HG03280 (cell line): ENCODE measurements around the gene PDGFD.
A peak's percentile ranks its signal among the peaks of the same experiment; 100 is the strongest.
"Not testable (repeated sequence)": the region's sequence is repeated elsewhere in the genome, so short reads cannot be mapped to it uniquely, and the experiment has no call there.

ENCODE experiments used
- ATAC-seq: cut with Tn5 transposase; IDR thresholded peaks from one replicate; pipeline ENCODE4 v1.9.1; 2021; ENCODE audit warnings: mild to moderate bottlenecking, moderate library complexity; ENCODE audit not compliant: unreplicated experiment

PDGFD gene

DNA sequence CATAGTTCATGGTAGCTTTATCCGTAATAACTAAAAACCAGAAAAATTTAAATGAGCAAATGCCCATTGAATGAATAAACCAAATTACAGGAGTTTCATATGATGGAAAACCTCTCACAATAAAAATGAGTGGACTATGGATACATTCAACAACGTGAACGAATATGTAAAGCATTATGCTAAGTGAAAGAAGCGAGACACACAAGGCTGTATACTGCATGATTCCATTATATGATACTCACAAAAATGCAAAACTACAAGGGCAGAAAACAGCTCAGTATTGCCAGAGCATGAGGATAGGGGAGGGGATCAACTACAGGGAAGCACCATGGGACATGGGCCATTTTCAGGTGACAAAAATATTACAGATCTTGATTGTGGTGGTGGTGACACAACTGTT is 105.3 kb downstream of the PDGFD start:
- ATAC-seq = no peak

DNA sequence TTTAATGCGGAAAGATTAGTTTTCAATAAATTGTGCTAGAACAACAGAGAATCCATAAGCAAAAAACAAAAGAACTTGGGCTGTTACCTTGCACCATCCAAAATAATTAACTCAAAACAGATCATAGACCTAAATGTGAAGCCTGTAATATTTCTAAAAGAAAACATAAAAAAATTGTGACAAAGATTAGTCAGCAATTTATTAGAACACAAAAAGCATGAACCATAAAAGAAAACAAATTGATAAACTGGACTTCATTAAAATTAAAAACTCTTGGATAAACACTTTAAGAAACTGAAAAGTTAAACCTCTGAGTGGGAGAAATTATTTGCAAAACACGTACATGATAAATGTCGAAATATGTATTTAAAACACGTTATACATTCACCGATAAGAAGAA is 106.0 kb downstream of the PDGFD start:
- ATAC-seq = no peak

DNA sequence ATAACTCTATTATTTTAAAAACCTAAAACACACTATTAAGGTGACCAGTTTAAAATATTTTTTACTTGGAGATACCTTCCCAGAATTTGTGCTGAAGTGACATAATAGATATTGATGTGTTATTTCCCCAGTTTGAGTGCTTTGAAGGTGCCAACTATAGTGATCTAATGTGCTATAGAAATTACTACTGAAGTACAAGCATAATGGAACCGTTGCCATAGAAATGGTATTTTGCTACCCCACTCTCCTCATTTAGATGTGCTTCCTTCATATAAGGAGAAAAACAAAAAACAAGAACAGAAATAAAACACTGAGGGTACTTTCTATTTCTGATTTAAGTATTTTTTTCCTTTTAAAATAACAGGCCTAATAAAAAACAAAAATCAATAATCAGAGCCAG is 108.4 kb downstream of the PDGFD start:
- ATAC-seq = no peak

DNA sequence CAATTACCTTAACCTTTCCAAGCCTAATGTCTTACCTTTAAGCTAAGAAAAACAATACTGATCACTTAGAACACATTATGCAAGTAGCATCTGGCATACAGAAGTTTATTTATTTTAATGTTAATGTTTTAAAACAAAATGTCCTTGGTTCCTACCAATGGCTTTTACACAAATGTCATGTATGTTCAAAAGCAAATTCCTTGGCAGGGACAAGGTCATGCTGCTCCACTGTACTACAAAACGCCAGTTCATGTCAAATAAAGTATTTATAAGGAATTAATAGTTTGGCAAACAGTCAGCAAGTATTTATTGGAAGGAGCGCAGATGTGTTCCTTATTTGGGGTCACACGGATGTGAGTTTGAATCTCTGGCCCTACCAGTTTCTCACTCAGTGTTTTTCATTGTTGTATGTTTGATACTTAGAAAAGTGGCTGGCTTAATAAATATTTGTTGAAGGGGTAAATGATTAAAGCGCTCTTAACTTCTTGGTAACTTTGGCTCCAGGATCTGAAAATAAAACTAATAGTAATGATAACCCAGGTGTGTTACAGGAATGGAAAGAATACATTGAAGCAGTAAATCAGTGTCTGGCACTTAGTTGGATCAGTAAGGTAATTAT is 108.9 kb downstream of the PDGFD start:
- ATAC-seq = no peak

DNA sequence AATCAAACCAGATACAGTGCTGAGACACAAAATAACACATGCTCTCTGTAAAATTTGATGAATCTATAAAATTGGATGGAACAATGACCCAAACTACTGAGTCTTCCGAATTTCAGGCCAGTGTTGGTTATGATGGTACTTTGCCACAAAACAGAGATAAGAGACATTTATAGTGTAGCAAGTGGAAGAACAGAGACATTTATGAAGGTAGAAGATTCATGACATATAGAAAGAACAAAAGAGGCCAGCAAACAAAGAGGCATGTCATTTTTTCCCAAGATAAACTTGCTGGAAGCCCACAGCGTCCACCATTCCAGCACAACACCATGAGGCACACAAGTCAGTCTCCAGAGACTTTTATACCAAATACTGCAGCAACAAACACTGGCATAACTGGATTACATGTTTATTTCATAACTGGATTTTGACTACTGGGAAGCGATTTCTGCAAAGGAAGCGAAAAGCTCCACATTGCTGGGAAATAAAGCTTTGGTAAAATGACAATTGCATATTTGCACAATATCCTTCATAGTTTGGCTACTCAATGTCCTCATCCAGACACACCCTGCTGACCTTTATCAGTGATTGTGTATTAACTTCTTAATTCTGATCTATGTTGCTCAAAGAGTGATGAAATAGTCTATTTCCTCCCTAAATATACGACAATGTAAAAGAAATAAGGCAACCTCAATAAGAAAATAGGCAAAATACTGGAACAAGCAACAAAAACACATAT is 110.0 kb downstream of the PDGFD start:
- no peak for ATAC-seq

DNA sequence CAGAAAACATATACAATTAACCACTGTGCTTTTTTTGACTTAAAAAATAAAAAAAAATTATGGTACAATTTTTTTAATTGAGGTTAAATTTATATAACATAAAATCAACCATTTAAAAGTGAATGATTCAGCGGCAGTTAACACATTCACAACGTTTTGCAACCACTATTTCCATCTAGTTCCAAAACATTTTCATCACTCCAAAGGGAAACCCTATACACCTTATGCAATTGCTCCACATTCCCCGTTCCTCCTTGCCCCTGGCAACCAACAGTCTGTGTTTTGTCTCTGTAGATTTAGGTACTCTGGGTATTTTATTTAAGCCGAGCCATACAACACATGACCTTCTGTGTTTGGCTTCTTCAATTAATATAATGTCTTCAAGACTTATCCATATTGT is 112.2 kb downstream of the PDGFD start:
- ATAC-seq = no peak

DNA sequence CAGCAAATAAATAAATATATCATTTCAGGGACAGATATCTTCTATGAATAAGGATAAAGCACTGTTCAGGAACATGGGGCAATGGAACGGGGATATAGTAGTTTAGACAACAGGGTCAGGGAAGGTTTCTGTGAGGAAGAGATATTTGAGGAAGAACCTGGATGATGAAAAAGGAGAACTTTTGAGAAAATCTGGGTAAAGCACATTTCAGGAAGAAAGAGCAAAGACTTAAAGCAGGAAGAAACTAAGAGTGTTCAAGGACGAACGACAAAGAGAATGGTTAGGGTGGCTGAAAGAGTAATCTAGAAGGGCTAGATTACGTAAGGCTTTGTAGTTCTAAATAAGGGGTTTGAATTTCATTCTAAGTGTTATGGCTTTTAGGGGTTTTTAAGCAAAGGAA is 114.8 kb downstream of the PDGFD start:
- no peak for ATAC-seq

DNA sequence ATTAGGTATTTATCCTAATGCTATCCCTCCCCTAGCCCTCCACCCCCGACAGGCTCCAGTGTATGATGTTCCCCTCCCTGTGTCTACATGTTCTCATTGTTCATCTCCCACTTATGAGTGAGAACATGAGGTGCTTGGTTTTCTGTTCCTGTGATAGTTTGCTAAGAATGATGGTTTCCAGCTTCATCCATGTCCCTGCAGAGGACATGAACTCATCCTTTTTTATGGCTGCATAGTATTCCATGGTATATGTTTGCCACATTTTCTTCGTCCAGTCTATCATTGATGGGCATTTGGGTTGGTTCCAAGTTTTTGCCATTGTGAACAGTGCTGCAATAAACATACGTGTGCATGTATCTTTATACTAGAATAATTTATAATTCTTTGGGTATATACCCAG is 117.1 kb downstream of the PDGFD start:
- not testable (repeated sequence) for ATAC-seq

DNA sequence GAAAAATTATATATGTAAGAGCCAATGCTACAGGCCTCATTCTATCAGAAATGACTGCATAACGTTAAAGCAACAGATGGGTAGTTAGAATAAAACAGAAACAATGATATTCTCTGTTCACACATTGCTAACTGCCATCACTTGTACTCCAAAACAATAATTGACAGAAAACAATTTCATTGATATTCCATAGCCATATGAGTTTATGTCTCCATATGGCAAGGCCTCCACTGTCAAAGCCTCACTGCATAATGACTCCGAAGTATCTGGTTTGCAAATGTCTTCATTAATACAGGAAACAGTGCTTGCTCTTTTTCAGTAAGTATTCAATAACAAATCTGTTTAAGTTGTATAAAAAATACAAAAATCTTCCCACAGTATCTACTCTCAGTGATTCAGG is 117.6 kb downstream of the PDGFD start:
- no peak for ATAC-seq

DNA sequence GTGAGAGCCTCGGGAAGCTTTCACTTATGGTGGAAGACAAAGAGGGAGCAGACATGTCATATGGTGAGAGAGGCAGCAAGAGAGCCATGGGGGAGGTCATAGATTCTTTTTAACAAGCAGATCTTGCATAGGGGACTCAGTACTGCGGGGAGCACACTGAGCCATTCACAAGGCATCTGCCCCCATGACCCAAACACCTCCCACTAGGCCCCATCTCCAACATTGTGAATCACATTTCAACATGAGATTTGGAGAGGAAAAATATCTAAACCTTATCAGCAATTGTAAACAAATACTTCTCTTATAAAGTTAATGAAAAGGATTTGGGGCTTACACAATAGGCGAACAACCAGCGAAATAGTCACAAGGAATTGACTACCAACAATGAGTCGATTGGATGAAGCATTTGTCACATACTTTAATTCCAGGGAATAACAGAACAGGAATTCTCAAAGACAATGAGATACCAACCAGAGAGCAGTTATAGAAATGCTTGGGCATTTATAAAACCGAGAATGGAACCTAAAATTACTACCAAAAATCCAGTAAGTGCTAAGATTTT is 120.2 kb downstream of the PDGFD start:
- ATAC-seq = no peak

DNA sequence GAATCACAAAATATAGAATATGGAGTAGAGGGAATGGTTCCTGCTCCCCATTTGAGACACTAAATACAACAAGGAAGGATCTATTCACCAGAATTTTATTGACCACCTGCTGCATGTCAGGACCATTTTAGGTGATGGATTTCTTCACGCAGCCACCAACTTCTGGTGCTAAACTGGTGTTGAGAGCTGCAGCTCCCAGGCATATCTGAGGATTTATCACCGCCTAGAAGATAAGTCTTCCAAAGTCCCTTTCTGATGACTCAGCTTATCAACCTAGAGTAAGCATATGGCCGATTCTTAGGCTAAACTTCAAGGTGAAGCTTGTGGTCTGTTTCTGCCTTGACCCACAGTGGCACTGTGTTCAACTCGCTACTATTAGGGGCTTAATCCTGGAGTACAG is 120.8 kb downstream of the PDGFD start:
- ATAC-seq = no peak

DNA sequence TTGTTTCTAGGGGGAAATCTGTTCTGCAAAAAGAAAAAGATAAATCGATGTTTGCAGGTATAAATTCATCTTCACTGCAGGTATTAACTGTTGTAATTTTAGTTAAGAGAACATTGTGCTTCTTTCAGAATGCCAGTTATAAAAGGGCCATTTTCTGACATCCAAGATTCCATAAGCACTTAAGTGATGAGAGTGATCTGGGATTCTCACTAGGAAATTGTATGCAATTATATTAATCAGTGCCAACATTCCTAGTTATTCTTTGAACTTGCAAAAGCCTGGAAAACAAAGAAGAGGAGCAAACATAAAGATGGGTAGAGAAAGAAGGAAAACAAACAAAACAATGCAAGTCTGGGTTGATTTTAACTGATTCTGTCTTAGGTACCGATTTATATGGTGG is 122.2 kb downstream of the PDGFD start:
- no peak for ATAC-seq

DNA sequence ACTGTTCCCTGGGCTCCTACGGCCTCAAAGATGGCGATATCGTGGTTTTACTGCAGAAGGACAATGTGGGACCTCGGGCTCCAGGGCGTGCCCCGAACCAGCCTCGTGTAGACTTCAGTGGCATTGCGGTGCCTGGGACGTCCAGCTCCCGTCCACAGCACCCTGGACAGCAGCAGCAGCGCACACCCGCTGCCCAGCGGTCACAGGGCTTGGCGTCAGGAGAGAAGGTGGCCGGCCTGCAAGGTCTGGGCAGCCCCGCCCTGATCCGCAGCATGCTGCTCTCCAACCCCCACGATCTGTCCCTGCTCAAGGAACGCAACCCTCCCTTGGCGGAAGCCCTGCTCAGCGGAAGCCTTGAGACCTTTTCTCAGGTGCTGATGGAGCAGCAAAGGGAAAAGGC is 127.0 kb downstream of the PDGFD start:
- ATAC-seq = no peak

DNA sequence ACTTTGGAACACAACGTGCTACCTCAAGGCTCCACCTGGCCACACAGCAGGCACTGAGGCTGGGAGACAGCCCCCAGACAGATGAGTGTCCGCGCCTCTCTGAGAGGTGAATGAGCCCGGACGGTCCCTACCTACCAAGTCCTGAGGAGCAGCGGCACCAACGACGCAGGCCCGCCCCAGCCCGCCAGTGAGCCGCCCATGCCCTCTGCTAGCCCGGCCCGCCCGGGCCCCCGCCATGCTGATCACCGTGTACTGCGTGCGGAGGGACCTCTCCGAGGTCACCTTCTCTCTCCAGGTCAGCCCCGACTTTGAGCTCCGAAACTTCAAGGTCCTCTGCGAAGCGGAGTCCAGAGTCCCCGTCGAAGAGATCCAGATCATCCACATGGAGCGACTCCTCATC is 127.4 kb downstream of the PDGFD start, which contains the start of gene DDI1:
Gene DDI1 (plus strand): TSS at position 53 of the 400 bp plus-strand sequence. CDS start 183 bp downstream, at position 236.
- ATAC-seq = no peak

DNA sequence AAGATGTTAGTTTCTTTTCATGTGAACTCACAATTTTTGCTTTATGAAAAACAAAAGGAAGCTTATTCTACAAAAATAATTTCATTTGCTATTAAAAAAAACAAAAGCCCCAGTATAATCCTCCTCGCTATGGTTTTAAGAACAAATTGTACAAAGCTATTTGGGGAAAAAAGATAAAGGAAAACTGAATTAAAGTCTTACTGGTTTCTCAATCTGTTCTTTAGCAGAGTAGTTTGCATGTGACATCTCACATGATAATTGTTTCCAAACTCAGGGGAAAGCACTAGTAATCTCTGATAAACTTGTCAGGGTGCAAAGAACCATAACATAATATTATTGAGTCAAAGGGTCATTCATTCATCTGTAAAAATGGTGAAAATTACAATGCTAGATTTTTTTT is 130.4 kb downstream of the PDGFD start:
- ATAC-seq = no peak

DNA sequence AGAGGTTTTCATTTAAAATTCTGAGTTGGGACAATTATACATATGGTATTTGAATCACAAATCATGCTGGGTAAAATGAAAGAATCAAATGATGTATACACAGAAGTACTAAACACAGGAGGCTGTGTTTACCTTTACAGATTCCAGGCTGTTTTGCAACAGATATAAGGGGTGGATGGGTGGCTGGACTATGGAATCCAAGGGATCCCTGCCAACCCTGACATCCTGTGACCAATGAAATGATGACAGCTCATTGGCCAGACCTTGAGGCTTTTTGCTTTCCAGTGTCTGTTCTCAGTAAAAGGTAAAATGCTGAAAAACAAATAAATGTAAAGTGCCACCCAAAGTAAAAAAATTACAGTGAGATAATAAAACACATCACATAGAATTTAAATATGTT is 130.8 kb downstream of the PDGFD start:
- no peak for ATAC-seq

DNA sequence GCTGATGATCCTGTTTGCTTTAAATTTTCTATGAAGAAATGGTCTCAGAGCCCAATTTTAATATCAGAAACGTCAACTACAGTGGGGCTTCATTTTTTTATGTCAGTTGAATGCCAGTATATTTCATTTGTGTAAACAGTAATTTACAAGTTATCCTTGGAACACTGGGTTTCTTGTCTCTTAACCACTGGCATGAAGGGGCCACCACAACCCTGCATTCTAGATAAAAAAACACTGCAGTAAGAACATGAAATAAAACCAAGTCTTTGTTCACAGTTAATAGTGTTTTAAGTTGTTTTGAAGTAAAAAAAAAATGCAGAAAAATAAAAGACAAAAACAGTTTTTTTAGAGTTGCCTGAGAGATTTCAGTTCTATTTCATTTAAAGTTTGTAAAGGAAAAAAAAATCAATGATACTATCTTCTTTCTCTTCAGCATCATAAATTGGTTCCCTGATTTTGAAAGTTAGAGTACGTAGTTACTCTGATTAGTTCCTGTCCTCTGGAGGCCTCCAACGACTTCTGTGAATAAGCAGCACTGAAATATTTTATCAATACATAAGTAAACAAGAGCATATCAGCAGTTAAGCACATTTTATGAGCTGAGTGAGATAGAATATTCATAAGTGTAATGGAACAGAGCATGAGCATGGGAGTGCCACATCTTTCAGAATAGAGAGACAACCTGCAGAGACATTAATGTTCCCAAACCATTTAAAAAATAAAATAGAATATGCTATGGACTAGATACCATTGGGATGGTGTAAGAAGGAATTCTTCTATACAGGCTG is 135.3 kb downstream of the PDGFD start:
- ATAC-seq = no peak

DNA sequence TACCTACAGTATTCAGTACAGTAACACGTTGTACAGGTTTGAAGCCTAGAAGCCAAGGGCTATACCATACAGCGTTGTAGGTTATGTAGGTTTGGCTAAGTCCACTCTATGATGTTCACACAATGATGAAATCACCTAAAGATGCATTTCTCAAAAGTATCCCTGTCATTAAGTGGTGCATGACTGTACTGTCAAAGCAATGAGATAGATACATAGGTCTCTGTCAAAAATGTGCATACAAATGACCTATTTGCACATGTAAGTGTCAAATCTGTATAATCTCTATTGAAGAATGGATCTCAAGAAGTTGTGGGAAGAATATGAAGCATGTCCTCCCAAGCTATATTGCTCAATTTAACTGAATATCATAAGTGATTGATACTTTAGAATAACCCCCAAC is 139.4 kb downstream of the PDGFD start:
- no peak for ATAC-seq

DNA sequence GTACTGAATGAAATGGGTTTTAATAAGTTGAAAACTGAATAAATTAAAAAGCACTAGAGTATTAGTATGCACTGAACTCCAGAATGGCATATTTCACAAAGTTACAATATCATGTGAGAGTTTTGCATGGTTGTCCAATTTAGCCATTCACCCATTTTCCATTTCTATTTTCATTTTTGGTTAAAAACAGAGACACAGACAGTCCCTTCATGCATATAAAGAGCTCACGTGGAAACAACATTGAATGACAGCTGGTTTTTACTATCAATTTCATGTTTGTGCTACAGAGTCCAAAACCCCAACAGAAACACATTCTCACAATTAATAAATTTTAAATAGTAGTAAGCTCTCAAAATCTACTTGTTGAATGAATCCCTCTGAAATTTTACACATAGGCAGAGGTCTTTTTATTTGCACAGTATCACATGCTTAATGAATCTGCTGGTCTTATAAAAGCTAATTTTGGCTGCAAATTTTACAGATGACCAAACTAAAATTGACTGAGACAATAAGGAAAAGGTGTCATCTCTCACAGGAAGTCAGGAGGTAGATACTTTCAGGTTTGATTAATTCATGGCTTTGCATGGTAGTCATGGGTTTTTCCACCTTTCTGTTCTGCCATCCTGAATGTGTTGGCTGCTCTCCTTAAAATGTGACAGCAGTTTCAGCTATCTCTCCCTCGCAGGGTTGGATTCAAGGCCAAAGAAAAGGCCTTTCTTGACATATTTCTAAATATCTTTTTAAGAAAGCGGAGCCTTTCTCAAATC is 148.1 kb downstream of the PDGFD start:
- ATAC-seq = peak; percentile 94

DNA sequence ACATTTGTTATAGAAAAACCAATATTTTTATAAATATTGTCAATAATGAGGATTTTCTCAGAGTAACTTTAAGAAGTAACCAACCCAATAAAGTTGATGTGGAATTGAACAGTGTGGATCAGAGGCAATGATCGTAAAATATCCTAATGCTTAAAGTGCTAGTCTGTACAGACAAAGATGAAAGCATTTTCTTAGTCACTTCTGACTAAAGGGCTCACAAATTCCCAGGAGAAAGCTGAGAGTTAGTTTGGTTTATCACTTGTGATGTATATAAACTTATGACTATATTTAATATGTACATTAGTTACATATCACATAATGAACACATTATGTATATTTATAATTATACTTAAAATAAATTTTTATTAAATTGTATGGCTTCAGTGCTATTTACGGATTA is 152.9 kb downstream of the PDGFD start:
- ATAC-seq = no peak

DNA sequence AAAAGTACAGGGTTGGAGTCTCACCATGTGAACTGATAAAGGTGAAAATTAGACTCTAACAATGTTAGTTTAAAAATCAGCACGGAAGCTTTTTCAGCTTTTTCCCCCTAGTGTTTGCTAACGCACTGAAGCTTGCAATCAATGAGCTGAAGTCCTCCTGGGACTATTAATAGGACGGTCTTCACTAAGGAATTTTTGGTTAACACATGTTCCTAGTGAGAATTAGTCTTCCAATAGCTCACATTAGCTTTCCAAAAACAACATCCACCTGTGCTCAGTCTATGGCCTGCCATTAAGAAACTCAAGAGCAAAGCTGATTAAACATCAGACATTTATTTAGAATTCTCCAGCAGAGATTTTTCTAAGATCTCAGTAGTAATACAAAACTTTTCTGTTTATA is 154.2 kb downstream of the PDGFD start:
- no peak for ATAC-seq
